Midbrain (tissue), 1 donor: ENCODE measurements around the gene FER.
"Not testable (repeated sequence)": the region's sequence is repeated elsewhere in the genome, so short reads cannot be mapped to it uniquely, and the experiment has no call there.

Experiments used
- DNase-seq: peaks from one replicate; lab custom pipeline; 2025; lab: John Stamatoyannopoulos, UW

The FER gene

GRCh38 chr5:108881133-108881532, 133.4 kb downstream of the FER start:
- no peak for DNase-seq

- DNase-seq: no peak
These were observed 137.0 kb downstream of the FER start for GRCh38 chr5:108884736-108885135.

GRCh38 chr5:108898257-108898656, 150.6 kb downstream of the FER start:
- DNase-seq: no peak

- no peak for DNase-seq
These were observed 151.0 kb downstream of the FER start for GRCh38 chr5:108898707-108899106.

GRCh38 chr5:108899244-108899643, 151.5 kb downstream of the FER start:
- DNase-seq: not testable (repeated sequence)

GRCh38 chr5:108900668-108901067, 153.0 kb downstream of the FER start:
- no peak for DNase-seq

GRCh38 chr5:108905805-108906204, 158.1 kb downstream of the FER start:
- no peak for DNase-seq

- no peak for DNase-seq
These were observed 162.9 kb downstream of the FER start for GRCh38 chr5:108910627-108911026.

GRCh38 chr5:108911055-108911454, 163.4 kb downstream of the FER start:
- no peak for DNase-seq

- no peak for DNase-seq
These were observed 169.9 kb downstream of the FER start for GRCh38 chr5:108917596-108917995.

- no peak for DNase-seq
These were observed 172.1 kb downstream of the FER start for GRCh38 chr5:108919591-108920326.

- no peak for DNase-seq
These were observed 176.8 kb downstream of the FER start for GRCh38 chr5:108924457-108924961.

- DNase-seq: no peak
These were observed 177.4 kb downstream of the FER start for GRCh38 chr5:108925073-108925472.

- DNase-seq: no peak
These were observed 182.4 kb downstream of the FER start for GRCh38 chr5:108930107-108930506.

- DNase-seq: no peak
These were observed 187.9 kb downstream of the FER start for GRCh38 chr5:108935611-108936010.

- no peak for DNase-seq
These were observed 189.5 kb downstream of the FER start for GRCh38 chr5:108937221-108937620.

GRCh38 chr5:108940506-108940905, 192.8 kb downstream of the FER start:
- DNase-seq: no peak

- no peak for DNase-seq
These were observed 194.0 kb downstream of the FER start for GRCh38 chr5:108941746-108942145.

GRCh38 chr5:108942701-108943100, 195.0 kb downstream of the FER start:
- no peak for DNase-seq

- DNase-seq: no peak
These were observed 197.4 kb downstream of the FER start for GRCh38 chr5:108945094-108945493.

GRCh38 chr5:108946008-108946407, 198.3 kb downstream of the FER start:
- no peak for DNase-seq

GRCh38 chr5:108947164-108947563, 199.5 kb downstream of the FER start:
- DNase-seq: no peak

GRCh38 chr5:108950276-108950675, 202.6 kb downstream of the FER start:
- DNase-seq: no peak

GRCh38 chr5:108953940-108954339, 206.2 kb downstream of the FER start:
- no peak for DNase-seq
